ENCODE results near the gene KLC3. TPM values are rescaled to one million over a fixed set of nuclear protein-coding genes. Genes with fewer than 3 reads are reported as not detected.

KLC3 gene
- total and polyA plus RNA-seq, 2 of the 8 experiments (the other 6 are each of a cell fraction or from before 2014, with no cell fraction given) = 1.3 to 2.8 TPM

DNA sequence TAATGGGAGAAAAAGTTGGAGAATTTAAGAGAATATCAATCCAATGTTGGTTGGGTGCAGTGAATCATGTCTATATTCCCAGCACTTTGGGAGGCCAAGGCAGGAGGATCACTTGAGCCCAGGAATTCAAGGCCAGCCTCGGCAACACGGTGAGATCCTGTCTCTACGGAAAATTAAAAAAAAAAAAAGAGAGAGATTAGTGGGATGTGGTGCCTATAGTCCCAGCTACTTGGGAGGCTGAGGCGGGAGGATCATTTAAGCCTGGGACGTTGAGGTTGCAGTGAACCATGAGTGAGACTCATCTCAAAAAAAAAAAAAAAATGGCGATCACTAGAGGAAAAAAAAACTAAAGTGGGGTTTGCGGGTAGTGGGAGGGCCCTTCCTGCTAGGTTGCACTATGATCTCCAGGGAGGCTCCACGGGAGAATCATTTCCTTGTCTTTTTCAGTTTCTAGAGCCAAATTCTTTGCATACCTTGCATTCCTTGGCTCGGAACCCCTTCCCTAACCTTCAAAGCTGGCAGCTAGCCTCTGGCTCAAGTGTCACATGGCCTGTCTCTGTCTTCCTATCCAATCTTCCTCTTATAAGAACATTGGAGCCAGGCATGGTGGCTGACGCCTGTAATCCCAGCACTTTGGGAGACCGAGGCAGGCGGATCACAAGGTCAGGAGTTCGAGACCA lies 35.6 kb downstream of the KLC3 start:
- POLR2A ChIA-PET (ENCODE audit: partially characterized antibody) = interaction anchor here (0.6 to 2.7 kb wide), 5 partner anchors 10 to 190 kb away, joined by 3 to 6 read pairs (median 3); no protein-coding TSS in a partner anchor
- H3K27ac ChIP-seq (ENCODE audit: low read depth, low read length) = peak overlapping the region; percentile 41; the same call in 1 of the 2 replicates
- TF ChIP-seq EGR1 (IDR thresholded peaks at IDR 0.05; ENCODE audit: borderline replicate concordance, low read depth, low read length) (no peak), SP1 (IDR thresholded peaks at IDR 0.05; ENCODE audit: low read depth, low read length) (peak; percentile 84), YY1 (IDR thresholded peaks at IDR 0.05; ENCODE audit: low read depth, low read length) (0 out of 2 replicates have a peak, but pooled peaks have one; percentile 76), EP300 (IDR thresholded peaks at IDR 0.05; ENCODE audit: borderline replicate concordance in 1 of 2, low read depth in 2 of 2, low read length in 2 of 2) (peak in 1 of 2 experiments; percentile 79; a peak in 1 of 3 replicates), JUN (IDR thresholded peaks at IDR 0.05; ENCODE audit: low read depth, low read length) (no peak), ZNF274 (IDR thresholded peaks at IDR 0.05; ENCODE audit: borderline replicate concordance, extremely low read depth, low read length) (no peak), SP4 (IDR thresholded peaks at IDR 0.05; ENCODE audit: low read length) (no peak), ASH2L (IDR thresholded peaks at IDR 0.05; ENCODE audit: low read length) (peak; percentile 48), KDM1A (IDR thresholded peaks at IDR 0.05; ENCODE audit: borderline replicate concordance, low read length) (peak; percentile 62; the same call in 1 of the 2 replicates)
- TF ChIP-seq, protein P1, sequence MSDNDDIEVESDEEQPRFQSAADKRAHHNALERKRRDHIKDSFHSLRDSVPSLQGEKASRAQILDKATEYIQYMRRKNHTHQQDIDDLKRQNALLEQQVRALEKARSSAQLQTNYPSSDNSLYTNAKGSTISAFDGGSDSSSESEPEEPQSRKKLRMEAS (IDR thresholded peaks at IDR 0.05) = peak; percentile 44
- TF ChIP-seq, protein P2, sequence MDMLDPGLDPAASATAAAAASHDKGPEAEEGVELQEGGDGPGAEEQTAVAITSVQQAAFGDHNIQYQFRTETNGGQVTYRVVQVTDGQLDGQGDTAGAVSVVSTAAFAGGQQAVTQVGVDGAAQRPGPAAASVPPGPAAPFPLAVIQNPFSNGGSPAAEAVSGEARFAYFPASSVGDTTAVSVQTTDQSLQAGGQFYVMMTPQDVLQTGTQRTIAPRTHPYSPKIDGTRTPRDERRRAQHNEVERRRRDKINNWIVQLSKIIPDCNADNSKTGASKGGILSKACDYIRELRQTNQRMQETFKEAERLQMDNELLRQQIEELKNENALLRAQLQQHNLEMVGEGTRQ (IDR thresholded peaks at IDR 0.05; ENCODE audit: low read length) = peak; percentile 65

More for the DNA sequence above, 35.6 kb downstream of the KLC3 start:
- Histone ChIP-seq H2BK120ac (replicated peaks; ENCODE audit: low read depth, low read length) (no peak overlapping the region), H2BK12ac (ENCODE audit: low read depth, low read length) (peak overlapping the region; percentile 71; the same call in 1 of the 2 replicates), H3K4me2 (ENCODE audit: insufficient read depth in 1 of 2, low read depth in 2 of 2, low read length in 2 of 2) (peak overlapping the region in 1 of 2 experiments; percentile 34; a peak in 1 of 4 replicates), H2BK15ac (ENCODE audit: low read length) (no peak overlapping the region), H3K23me2 (ENCODE audit: low read depth, low read length) (peaks cover 2% of the 10 kb centered on the region; the same call in 1 of the 2 replicates), H3K79me1 (ENCODE audit: low read depth, low read length) (no peaks in the 10 kb centered on the region), H2AK5ac (ENCODE audit: low read depth, low read length) (peak overlapping the region; percentile 90; the same call in 1 of the 2 replicates), H2BK5ac (ENCODE audit: low read depth, low read length) (peak overlapping the region; percentile 32; the same call in 1 of the 2 replicates), H3K36me3 (ENCODE audit: control insufficient read depth in 2 of 4, insufficient read depth in 4 of 4, low read length in 3 of 4) (no peaks in the 10 kb centered on the region), H3K27me3 (replicated peaks in 1 of 4; ENCODE audit: control insufficient read depth in 3 of 4, extremely low read depth in 1 of 4, insufficient read depth in 3 of 4, low read length in 3 of 4) (no peaks in the 10 kb centered on the region), H4K91ac (replicated peaks; ENCODE audit: insufficient read length, low read length) (no peak overlapping the region), H4K5ac (ENCODE audit: insufficient read length, low read depth, low read length) (peak overlapping the region; percentile 27), H3K18ac (ENCODE audit: extremely low read depth, low read length) (peak overlapping the region; percentile 78), H3K4ac (replicated peaks; ENCODE audit: insufficient read length, low read depth, low read length) (no peak overlapping the region), H3K4me3 (ENCODE audit: extremely low read depth in 1 of 4, insufficient read depth in 2 of 4, low read depth in 3 of 4, low read length in 4 of 4) (no peak overlapping the region; a peak in 1 of 8 replicates), H2BK20ac (ENCODE audit: low read length) (no peak overlapping the region), H3K23ac (ENCODE audit: insufficient read length) (no peak overlapping the region), H4K20me1 (replicated peaks in 1 of 2; ENCODE audit: control insufficient read depth in 1 of 2, insufficient read depth in 2 of 2, low read length in 2 of 2) (no peaks in the 10 kb centered on the region), H3K9ac (replicated peaks in 1 of 4; ENCODE audit: extremely low read depth in 1 of 4, low read depth in 3 of 4, low read length in 3 of 4) (no peak overlapping the region), H3K14ac (ENCODE audit: insufficient read length) (no peak overlapping the region), H3K4me1 (replicated peaks in 1 of 4; ENCODE audit: control insufficient read depth in 3 of 4, insufficient read depth in 4 of 4, low read length in 3 of 4) (no peaks in the 10 kb centered on the region), H3K79me2 (ENCODE audit: control insufficient read depth in 1 of 2, insufficient read depth in 2 of 2, low read length in 2 of 2) (no peaks in the 10 kb centered on the region), H3K56ac (replicated peaks; ENCODE audit: insufficient read length, low read depth, low read length) (no peak overlapping the region), H4K8ac (ENCODE audit: extremely low read depth, insufficient read depth, low read length) (no peak overlapping the region), H3K9me3 (ENCODE audit: insufficient read depth in 2 of 2, low read depth in 1 of 2, low read length in 1 of 2) (no peaks in the 10 kb centered on the region), H2AFZ (ENCODE audit: low read length) (no peak overlapping the region)
- DNase-seq (ENCODE audit: low read depth in 1 of 2, low spot score in 2 of 2) = peak in 1 of 2 experiments; percentile 60
- FAIRE-seq = peak; percentile 95
- WGBS, 2 experiments (ENCODE audit: extremely low coverage in 1 of 2, insufficient coverage in 1 of 2, insufficient read length in 1 of 2, insufficient replicate concordance in 2 of 2, low coverage in 1 of 2, low lambda C conversion rate in 2 of 2, missing lambda C conversion rate in 1 of 2) = 52% methylated on average over 13 of the region's 13 CpGs; no CpG with 5 or more reads in 1 of the 2 experiments
- CTCF ChIA-PET (ENCODE audit: partially characterized antibody) = interaction anchor here (0.6 to 7.9 kb wide), 5 partner anchors 26 to 153 kb away, joined by 3 to 57 read pairs (median 4); partner anchors contain the start of gene PPP1R13L

All from H1 (cell line).